Stimulated activated CD8-positive, alpha-beta memory T cell treated with anti-CD3 and anti-CD28 coated beads, Interleukin-12 subunit alpha, Interleukin-12 subunit beta, amount 100 ng/mL, for 24 hours (primary cell): ENCODE measurements around the gene PRLHR.

ENCODE experiments used
- DNase-seq: peaks from one replicate; pipeline ENCODE4 v3.0.0-alpha.2; 2020; ENCODE audit errors: extremely low read depth

The PRLHR gene

GRCh38 chr10:118587881-118588651, 7.4 kb downstream of the PRLHR start:
- DNase-seq = no peak

- DNase-seq = no peak
These were observed 8.5 kb downstream of the PRLHR start for GRCh38 chr10:118586911-118587310.

- no peak for DNase-seq
These were observed 9.7 kb downstream of the PRLHR start for GRCh38 chr10:118585794-118586193.

- no peak for DNase-seq
These were observed 10.2 kb downstream of the PRLHR start for GRCh38 chr10:118585234-118585633.

- no peak for DNase-seq
These were observed 11.1 kb downstream of the PRLHR start for GRCh38 chr10:118584181-118584954.

- DNase-seq = no peak
These were observed 11.8 kb downstream of the PRLHR start for GRCh38 chr10:118583611-118584010.

- no peak for DNase-seq
These were observed 12.9 kb downstream of the PRLHR start for GRCh38 chr10:118582511-118582910.

GRCh38 chr10:118581340-118581739, 14.1 kb downstream of the PRLHR start:
- no peak for DNase-seq

GRCh38 chr10:118580702-118581101, 14.7 kb downstream of the PRLHR start:
- DNase-seq = no peak

- no peak for DNase-seq
These were observed 21.9 kb downstream of the PRLHR start for GRCh38 chr10:118573512-118573911.

GRCh38 chr10:118572256-118573041, 23.0 kb downstream of the PRLHR start:
- DNase-seq = no peak

GRCh38 chr10:118571123-118571522, 24.3 kb downstream of the PRLHR start:
- DNase-seq = no peak

- DNase-seq = no peak
These were observed 24.9 kb downstream of the PRLHR start for GRCh38 chr10:118570591-118570990.

- DNase-seq = no peak
These were observed 25.6 kb downstream of the PRLHR start for GRCh38 chr10:118569882-118570252.

GRCh38 chr10:118569241-118569881, 26.1 kb downstream of the PRLHR start:
- no peak for DNase-seq

- DNase-seq = no peak
These were observed 27.1 kb downstream of the PRLHR start for GRCh38 chr10:118568327-118568848.

GRCh38 chr10:118567701-118568248, 27.7 kb downstream of the PRLHR start:
- no peak for DNase-seq

GRCh38 chr10:118566911-118567310, 28.5 kb downstream of the PRLHR start:
- DNase-seq = no peak

- DNase-seq = no peak
These were observed 30.0 kb downstream of the PRLHR start for GRCh38 chr10:118565301-118566075.

GRCh38 chr10:118564652-118565051, 30.8 kb downstream of the PRLHR start:
- no peak for DNase-seq

- DNase-seq = no peak
These were observed 31.3 kb downstream of the PRLHR start for GRCh38 chr10:118564114-118564513.
